Mucosa of descending colon (tissue), 3 donors: ENCODE data around the gene OR2L5. TPM values are rescaled to one million over a fixed set of nuclear protein-coding genes. Genes with fewer than 3 reads are reported as not detected.

Experiments
- ATAC-seq: fragments of 200-7000 bp; cut with Tn5 transposase; one replicate; pipeline ENCODE4 v1.9.1; 2020; ENCODE audit warnings: mild to moderate bottlenecking, moderate library complexity
- DNase-seq, 3 donors: peaks; one replicate each; pipeline ENCODE4 v3.0.0-alpha.2; 2020
- H3K36me3 ChIP-seq: fragments of 200-600 bp; one replicate; pipeline ENCODE4 v1.8.0; 2021; ENCODE audit warnings: low read depth, mild to moderate bottlenecking
- H3K4me1 ChIP-seq: fragments of 200-600 bp; one replicate; pipeline ENCODE4 v1.8.0; 2021; ENCODE audit warnings: low read depth, mild to moderate bottlenecking
- H3K4me3 ChIP-seq: fragments of 200-600 bp; one replicate; pipeline ENCODE4 v1.8.0; 2021; ENCODE audit warnings: mild to moderate bottlenecking
- H3K9me3 ChIP-seq: fragments of 200-600 bp; one replicate; pipeline ENCODE4 v1.8.0; 2021; ENCODE audit warnings: mild to moderate bottlenecking
- intact Hi-C, 2 donors: fragments of 100-400 bp; cut with DNase I in 1 of 2; cut with micrococcal nuclease in 1 of 2; formaldehyde crosslinking; loops; one replicate each; pipeline versions ENCODE4 v1.11.0 to v1.11.1; 2022; cut with DNase I, micrococcal nuclease
- total RNA-seq, 3 donors: library from RNA; stranded (reverse); fragmentation: NEBNext Ultra II Directional in 2 of 3; extraction: Animal tissue kit (Norgen Biotek cat#: 25700) in 2 of 3; gene quantifications; one replicate each; pipeline versions ENCODE4 v1.2.1 to v1.2.4, GENCODE V29; 2021 to 2023
- TF ChIP-seq, protein P1 (sequence below): fragments of 200-600 bp; IDR thresholded peaks from one replicate; pipeline ENCODE4 v1.8.0; 2022; ENCODE audit warnings: antibody characterized with exemption, mild to moderate bottlenecking
- donor health status: DM: no; HTN: no; CAD: no; lungs with moderate emphysema.
- donor health status: DM: no; HTN: no; CAD: no.
- donor health status: DM: no; HTN: yes; CAD: no.

OR2L5 gene
- total RNA-seq, 3 donors from 2014 or later = not detected

DNA sequence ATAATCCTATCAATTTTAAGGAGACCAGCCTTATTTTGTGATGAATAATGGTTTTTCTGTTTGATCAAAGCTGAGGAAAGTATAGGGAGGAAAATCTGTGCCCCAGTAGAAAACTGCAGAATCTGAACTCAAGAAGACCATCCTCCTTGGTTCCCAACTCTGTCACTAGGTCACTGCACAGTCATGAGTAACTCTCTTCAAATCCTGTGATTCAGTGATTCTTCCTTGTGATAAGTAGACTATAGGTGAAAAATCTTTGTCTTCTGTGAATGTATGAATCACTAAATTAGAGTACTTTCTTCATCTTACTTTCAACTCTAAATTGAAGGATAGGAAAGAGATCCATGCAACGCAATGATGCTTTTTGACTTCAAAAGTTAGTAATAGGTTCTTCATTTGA is 13.3 kb upstream of the OR2L5 start:
- Histone ChIP-seq H3K4me3 (no peak overlapping the region), H3K36me3 (no peaks in the 10 kb centered on the region), H3K4me1 (no peaks in the 10 kb centered on the region), H3K9me3 (peaks cover 21% of the 10 kb centered on the region)
- ATAC-seq = no peak
- TF ChIP-seq, protein P1, sequence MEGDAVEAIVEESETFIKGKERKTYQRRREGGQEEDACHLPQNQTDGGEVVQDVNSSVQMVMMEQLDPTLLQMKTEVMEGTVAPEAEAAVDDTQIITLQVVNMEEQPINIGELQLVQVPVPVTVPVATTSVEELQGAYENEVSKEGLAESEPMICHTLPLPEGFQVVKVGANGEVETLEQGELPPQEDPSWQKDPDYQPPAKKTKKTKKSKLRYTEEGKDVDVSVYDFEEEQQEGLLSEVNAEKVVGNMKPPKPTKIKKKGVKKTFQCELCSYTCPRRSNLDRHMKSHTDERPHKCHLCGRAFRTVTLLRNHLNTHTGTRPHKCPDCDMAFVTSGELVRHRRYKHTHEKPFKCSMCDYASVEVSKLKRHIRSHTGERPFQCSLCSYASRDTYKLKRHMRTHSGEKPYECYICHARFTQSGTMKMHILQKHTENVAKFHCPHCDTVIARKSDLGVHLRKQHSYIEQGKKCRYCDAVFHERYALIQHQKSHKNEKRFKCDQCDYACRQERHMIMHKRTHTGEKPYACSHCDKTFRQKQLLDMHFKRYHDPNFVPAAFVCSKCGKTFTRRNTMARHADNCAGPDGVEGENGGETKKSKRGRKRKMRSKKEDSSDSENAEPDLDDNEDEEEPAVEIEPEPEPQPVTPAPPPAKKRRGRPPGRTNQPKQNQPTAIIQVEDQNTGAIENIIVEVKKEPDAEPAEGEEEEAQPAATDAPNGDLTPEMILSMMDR = no peak
- no peak for DNase-seq
- intact Hi-C loops = no loop called here

DNA sequence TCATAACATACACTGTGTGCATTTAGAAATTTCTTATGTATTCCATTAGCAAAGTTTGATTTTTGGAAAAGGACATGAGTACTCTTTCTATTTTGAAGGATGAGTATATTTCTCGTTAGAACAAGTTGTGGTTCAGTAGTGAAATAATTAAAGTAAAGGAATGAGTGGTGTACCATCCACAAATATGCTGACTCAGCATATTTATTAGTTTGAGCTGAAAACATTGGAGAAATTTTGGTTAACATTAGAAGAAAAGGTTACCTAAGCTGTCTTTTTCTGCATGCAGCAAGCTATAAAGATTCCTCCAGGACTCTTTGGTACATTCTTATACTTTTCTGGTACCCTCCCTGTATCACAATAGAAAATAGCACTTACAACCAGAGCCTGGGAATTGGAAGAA is 5.7 kb upstream of the OR2L5 start:
- intact Hi-C loops = no loop called here
- H3K9me3 ChIP-seq = peaks cover 61% of the 10 kb centered on the region
- ATAC-seq (no peak), DNase-seq (no peak)
- H3K4me1 ChIP-seq = no peaks in the 10 kb centered on the region
- no peaks in the 10 kb centered on the region for H3K36me3 ChIP-seq
- H3K4me3 ChIP-seq = no peak overlapping the region
- TF ChIP-seq, protein P1 = no peak

DNA sequence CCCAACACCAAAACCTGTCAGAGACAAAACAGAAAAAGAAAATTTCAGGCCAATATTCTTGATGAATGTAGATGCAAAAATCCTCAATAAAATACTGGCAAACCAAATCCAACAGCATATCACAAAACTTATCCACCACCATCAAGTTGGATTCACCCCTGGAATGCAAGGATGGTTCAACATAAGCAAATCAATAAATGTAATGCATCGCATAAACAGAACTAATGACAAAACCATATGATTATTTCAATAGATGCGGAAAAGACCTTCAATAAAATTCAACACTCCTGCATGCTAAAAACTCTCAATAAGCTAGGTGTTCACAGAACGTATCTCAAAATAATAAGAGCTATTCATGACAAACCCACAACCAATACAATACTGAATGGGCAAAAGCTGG is 3.8 kb upstream of the OR2L5 start:
- intact Hi-C loops = no loop called here
- no peak for DNase-seq
- no peak for ATAC-seq
- TF ChIP-seq, protein P1 = no peak
- Histone ChIP-seq H3K4me1 (no peaks in the 10 kb centered on the region), H3K4me3 (no peak overlapping the region), H3K36me3 (no peaks in the 10 kb centered on the region), H3K9me3 (peaks cover 58% of the 10 kb centered on the region)

DNA sequence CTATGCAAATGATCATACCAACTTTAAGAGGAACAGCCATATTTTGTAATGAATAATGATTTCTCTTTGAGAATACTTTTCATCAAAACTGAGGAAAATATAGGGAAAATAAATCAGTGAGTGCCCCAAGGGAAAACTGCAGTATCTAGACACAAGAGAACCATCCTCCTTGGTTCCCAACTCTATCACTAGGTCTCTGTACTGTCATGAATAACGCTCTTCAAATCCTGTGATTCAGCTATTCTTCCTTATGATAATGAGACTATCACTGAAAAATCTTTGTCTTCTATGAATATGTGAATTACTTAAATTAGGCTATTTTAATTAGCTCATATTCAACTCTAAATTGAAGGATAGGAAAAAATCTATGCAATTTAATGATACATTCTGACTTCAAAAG is 2.3 kb downstream of the OR2L5 start:
- TF ChIP-seq, protein P1 = no peak
- no peaks in the 10 kb centered on the region for H3K4me1 ChIP-seq
- H3K9me3 ChIP-seq = peaks cover 36% of the 10 kb centered on the region
- no peak overlapping the region for H3K4me3 ChIP-seq
- DNase-seq (no peak), ATAC-seq (no peak)
- no peaks in the 10 kb centered on the region for H3K36me3 ChIP-seq
- intact Hi-C loops = no loop called here

DNA sequence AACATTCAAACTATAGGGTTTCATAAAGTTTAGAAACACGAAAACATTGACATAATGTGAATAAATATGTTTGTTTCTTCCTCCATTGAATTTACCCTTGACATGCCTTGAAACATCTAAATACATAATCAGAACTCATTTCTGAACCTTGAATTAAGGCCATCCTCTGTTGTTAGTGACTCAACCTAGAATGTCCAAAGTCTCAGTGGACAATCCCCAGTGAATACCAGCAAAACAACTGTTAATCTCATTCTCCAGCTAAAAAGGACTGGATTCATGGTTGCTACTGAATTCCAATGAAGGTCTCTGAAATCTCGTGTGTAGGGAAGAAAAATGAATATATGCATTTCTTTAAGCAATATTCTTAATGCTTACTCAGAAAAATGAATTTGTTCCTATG is 16.3 kb downstream of the OR2L5 start, which contains the start of gene OR2L2:
OR2L2 (plus strand) TSS at position 301 of the 400 bp plus-strand sequence. CDS start 8,198 bp downstream, outside the sequence.
- no peak for DNase-seq
- Histone ChIP-seq H3K4me1 (no peaks in the 10 kb centered on the region), H3K9me3 (peaks cover 64% of the 10 kb centered on the region), H3K36me3 (no peaks in the 10 kb centered on the region), H3K4me3 (no peak within 1 kb of the TSS)
- TF ChIP-seq, protein P1 = no peak
- no peak for ATAC-seq
- intact Hi-C loops = no loop called here

DNA sequence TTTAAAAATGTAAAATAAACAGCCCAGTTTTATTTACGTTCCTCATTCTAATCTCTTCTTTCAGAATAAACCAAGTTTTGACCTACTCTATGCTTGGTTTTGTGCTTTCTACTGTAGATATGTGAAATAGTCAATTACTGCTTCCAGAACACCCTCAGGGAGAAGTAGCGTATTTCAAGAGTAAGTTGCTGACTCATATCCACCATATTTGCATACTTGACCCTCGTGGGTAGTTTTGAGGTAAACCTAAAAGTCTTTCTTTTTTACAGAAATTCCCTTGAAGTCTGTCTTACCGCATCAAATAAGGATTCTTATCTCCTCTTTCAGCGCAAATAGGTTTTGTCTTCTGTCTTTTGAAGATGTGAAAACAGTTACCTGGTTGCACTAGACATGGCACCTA is 31.7 kb downstream of the OR2L5 start:
- DNase-seq (no peak), ATAC-seq (no peak)
- H3K9me3 ChIP-seq = peaks cover 29% of the 10 kb centered on the region
- intact Hi-C loops = no loop called here
- no peak overlapping the region for H3K4me3 ChIP-seq
- TF ChIP-seq, protein P1 = no peak
- H3K36me3 ChIP-seq = no peaks in the 10 kb centered on the region
- no peaks in the 10 kb centered on the region for H3K4me1 ChIP-seq
